ENCODE data around the gene SOX3. TPM values are rescaled to one million over a fixed set of nuclear protein-coding genes. Genes with fewer than 3 reads are reported as not detected.

The SOX3 gene
- total and polyA plus RNA-seq, 2 of the 8 experiments (the other 6 are each of a cell fraction or from before 2014, with no cell fraction given) = 10.4 to 41.0 TPM

DNA sequence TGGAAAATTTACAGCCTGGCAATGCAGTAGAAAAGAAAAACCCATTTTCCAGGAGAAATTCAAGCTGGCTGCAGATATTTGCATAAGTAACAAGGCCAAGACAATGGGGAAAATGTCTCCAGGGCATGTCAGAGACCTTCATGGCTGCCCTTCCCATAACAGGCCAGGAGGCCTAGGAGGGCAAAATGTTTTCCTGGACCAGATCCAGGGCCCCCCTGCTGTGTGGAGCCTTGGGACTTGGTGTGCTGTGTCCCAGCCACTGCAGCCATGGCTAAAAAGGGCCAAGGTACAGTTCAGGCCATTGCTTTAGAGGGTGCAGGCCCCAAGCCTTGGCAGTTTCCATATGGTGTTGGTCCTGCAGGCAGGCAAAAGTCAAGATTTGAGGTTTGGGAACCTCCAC is 29.8 kb downstream of the SOX3 start:
- Histone ChIP-seq H2AK5ac (ENCODE audit: low read depth, low read length) (no peak overlapping the region), H3K27ac (ENCODE audit: low read depth, low read length) (no peak overlapping the region), H4K91ac (replicated peaks; ENCODE audit: insufficient read length, low read length) (no peak overlapping the region), H2AFZ (ENCODE audit: low read length) (no peak overlapping the region), H2BK15ac (ENCODE audit: low read length) (no peak overlapping the region), H4K5ac (ENCODE audit: insufficient read length, low read depth, low read length) (no peak overlapping the region), H3K9me3 (ENCODE audit: insufficient read depth in 2 of 2, low read depth in 1 of 2, low read length in 1 of 2) (peaks cover 6 to 23% of the 10 kb centered on the region in 2 experiments; a peak in 3 of 4 replicates), H3K18ac (ENCODE audit: extremely low read depth, low read length) (no peak overlapping the region), H3K27me3 (replicated peaks in 1 of 4; ENCODE audit: control insufficient read depth in 3 of 4, extremely low read depth in 1 of 4, insufficient read depth in 3 of 4, low read length in 3 of 4) (no peaks in the 10 kb centered on the region), H3K4me1 (replicated peaks in 1 of 4; ENCODE audit: control insufficient read depth in 3 of 4, insufficient read depth in 4 of 4, low read length in 3 of 4) (no peaks in the 10 kb centered on the region), H3K56ac (replicated peaks; ENCODE audit: insufficient read length, low read depth, low read length) (no peak overlapping the region), H3K4ac (replicated peaks; ENCODE audit: insufficient read length, low read depth, low read length) (no peak overlapping the region), H3K36me3 (ENCODE audit: control insufficient read depth in 2 of 4, insufficient read depth in 4 of 4, low read length in 3 of 4) (peaks cover 0 to 3% (median 0%) of the 10 kb centered on the region in 4 experiments; a peak in 1 of 8 replicates), H4K20me1 (replicated peaks in 1 of 2; ENCODE audit: control insufficient read depth in 1 of 2, insufficient read depth in 2 of 2, low read length in 2 of 2) (no peaks in the 10 kb centered on the region), H3K4me3 (ENCODE audit: extremely low read depth in 1 of 4, insufficient read depth in 2 of 4, low read depth in 3 of 4, low read length in 4 of 4) (no peak overlapping the region), H2BK20ac (ENCODE audit: low read length) (no peak overlapping the region), H2BK120ac (replicated peaks; ENCODE audit: low read depth, low read length) (no peak overlapping the region), H3K79me1 (ENCODE audit: low read depth, low read length) (no peaks in the 10 kb centered on the region), H3K4me2 (ENCODE audit: insufficient read depth in 1 of 2, low read depth in 2 of 2, low read length in 2 of 2) (no peak overlapping the region), H2BK12ac (ENCODE audit: low read depth, low read length) (no peak overlapping the region), H3K23me2 (ENCODE audit: low read depth, low read length) (no peaks in the 10 kb centered on the region), H4K8ac (ENCODE audit: extremely low read depth, insufficient read depth, low read length) (no peak overlapping the region), H3K9ac (replicated peaks in 1 of 4; ENCODE audit: extremely low read depth in 1 of 4, low read depth in 3 of 4, low read length in 3 of 4) (no peak overlapping the region), H2BK5ac (ENCODE audit: low read depth, low read length) (no peak overlapping the region), H3K14ac (ENCODE audit: insufficient read length) (no peak overlapping the region), H3K23ac (ENCODE audit: insufficient read length) (no peak overlapping the region), H3K79me2 (ENCODE audit: control insufficient read depth in 1 of 2, insufficient read depth in 2 of 2, low read length in 2 of 2) (no peaks in the 10 kb centered on the region)
- FAIRE-seq (no peak), DNase-seq (ENCODE audit: low read depth in 1 of 2, low spot score in 2 of 2) (peak in 1 of 2 experiments; percentile 38)
- TF ChIP-seq CHD2 (IDR thresholded peaks at IDR 0.05; ENCODE audit: low read length) (no peak), EGR1 (IDR thresholded peaks at IDR 0.05; ENCODE audit: borderline replicate concordance, low read depth, low read length) (no peak), POU5F1 (IDR thresholded peaks at IDR 0.05; ENCODE audit: low read depth, low read length) (no peak), GABPA (IDR thresholded peaks at IDR 0.05; ENCODE audit: borderline replicate concordance, insufficient read depth, low read length) (no peak), NANOG (IDR thresholded peaks at IDR 0.05; ENCODE audit: insufficient read depth, low read depth, low read length, poor library complexity, severe bottlenecking) (no peak), TAF7 (optimal IDR thresholded peaks at IDR 0.05; ENCODE audit: borderline replicate concordance, low read depth, low read length) (no peak), SUZ12 (IDR thresholded peaks at IDR 0.05; ENCODE audit: low read length) (no peak)
- POLR2A ChIA-PET (ENCODE audit: partially characterized antibody) = no interaction called here
- CTCF ChIA-PET (ENCODE audit: partially characterized antibody) = no interaction called here
